ENCODE results near the gene VSTM2L.

VSTM2L gene

GRCh38 chr20:37864298-37864697 is 38.6 kb upstream of the VSTM2L start:
- peak; percentile 15 for DNase-seq (ENCODE audit: low read depth)
- no peak for TF ChIP-seq CTCF (conservative IDR thresholded peaks at IDR 0.05; ENCODE audit: control insufficient read depth, insufficient read depth, low read depth, low read length)
- no peak overlapping the region for H3K4me3 ChIP-seq (ENCODE audit: control insufficient read depth, low read depth, low read length)

DNA sequence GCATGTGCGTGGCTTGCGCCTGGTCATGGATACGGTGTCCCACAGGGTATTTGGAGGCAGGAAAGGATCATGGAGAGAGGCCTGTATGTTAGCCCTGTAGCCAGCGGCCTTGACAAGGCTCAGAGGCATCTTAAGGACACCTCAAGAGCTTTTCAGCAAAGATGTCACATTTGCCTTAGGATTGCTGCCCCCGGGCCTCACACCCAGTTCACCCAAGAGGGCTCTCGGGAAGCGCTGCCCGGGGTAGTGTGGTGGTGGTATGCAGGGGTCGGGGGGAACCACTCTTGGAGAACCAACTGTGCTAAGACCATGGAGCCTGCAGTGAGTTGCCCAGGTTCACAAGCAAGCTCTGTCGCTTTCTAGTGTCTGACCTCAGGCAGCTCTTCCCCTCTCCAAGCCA is 36.9 kb upstream of the VSTM2L start:
- H3K4me3 ChIP-seq (ENCODE audit: control insufficient read depth, low read depth, low read length), result no peak overlapping the region
- no peak for DNase-seq (ENCODE audit: low read depth)

DNA sequence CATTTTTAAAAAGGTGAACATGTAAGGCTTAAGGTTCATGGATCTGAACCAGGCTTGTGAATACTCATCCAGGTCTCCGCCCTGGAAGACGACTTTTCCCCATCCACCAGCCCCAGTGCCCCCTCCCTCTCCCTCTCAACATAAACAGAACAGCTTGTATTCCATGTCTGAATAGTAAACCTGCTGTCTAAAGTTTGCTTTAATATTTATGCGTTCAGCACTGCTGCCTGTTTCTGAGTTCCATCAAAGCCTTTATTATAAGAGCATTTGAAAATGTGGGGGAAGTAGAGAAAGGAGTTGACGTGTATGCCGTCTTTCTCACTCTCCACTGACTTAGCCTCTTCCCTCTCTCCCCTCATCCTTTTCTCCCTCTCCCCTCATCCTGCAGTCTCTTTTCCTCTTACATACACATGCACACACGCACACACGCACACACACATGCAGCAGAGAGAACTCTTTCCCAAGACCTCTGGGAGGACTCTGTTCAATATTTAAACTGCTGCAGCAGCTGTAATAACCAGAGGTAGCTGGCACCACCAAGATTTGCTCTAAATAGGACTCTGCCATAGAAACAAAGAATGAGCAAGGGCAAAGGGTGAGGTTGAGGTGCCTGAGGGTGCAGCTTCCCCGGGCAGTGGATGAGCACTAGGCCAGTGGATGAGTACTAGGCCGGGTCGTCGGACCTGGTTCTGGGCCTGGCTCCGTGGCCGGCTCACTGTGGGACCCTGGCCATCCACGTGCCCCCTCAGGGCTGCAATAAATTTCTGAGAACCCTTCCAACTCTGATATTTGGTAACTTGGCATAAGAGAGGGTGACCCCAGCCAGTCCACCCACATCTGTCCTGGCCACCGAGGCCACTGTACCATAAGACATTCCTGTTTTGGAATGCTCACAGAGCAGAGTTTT is 35.4 kb upstream of the VSTM2L start:
- TF ChIP-seq CTCF (conservative IDR thresholded peaks at IDR 0.05; ENCODE audit: control insufficient read depth, insufficient read depth, low read depth, low read length), result no peak
- DNase-seq (ENCODE audit: low read depth), result no peak
- H3K4me3 ChIP-seq (ENCODE audit: control insufficient read depth, low read depth, low read length), result no peak overlapping the region

More for the DNA sequence above, 36.9 kb upstream of the VSTM2L start:
- TF ChIP-seq CTCF (conservative IDR thresholded peaks at IDR 0.05; ENCODE audit: control insufficient read depth, insufficient read depth, low read depth, low read length), result no peak

- no peak for DNase-seq (ENCODE audit: low read depth)
- no peak for TF ChIP-seq CTCF (conservative IDR thresholded peaks at IDR 0.05; ENCODE audit: control insufficient read depth, insufficient read depth, low read depth, low read length)
- no peak overlapping the region for H3K4me3 ChIP-seq (ENCODE audit: control insufficient read depth, low read depth, low read length)
Measured at GRCh38 chr20:37868851-37869333, 34.0 kb upstream of the VSTM2L start.

GRCh38 chr20:37869334-37869861 is 33.5 kb upstream of the VSTM2L start:
- no peak for DNase-seq (ENCODE audit: low read depth)
- TF ChIP-seq CTCF (conservative IDR thresholded peaks at IDR 0.05; ENCODE audit: control insufficient read depth, insufficient read depth, low read depth, low read length), result no peak
- no peak overlapping the region for H3K4me3 ChIP-seq (ENCODE audit: control insufficient read depth, low read depth, low read length)

DNA sequence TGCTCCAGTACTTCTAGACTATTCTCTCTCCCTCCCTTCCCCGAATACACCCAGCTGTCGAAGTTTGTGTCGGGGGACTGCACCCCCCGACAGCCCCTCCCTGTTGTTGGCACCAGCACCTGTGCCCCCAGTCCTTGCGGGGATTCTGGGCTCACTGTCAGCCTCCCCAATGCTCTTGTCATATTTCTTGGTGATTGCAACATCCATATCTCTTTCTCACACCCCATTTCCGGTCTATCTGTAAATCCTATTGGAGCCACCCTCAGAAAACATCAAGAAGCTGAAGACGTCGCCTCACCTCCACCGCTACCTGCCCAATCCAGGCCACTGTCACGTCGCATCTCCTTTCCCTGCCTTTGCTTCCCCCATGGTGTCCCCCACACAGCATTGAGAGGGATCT is 32.6 kb upstream of the VSTM2L start:
- DNase-seq (ENCODE audit: low read depth), result no peak
- TF ChIP-seq CTCF (conservative IDR thresholded peaks at IDR 0.05; ENCODE audit: control insufficient read depth, insufficient read depth, low read depth, low read length), result no peak
- H3K4me3 ChIP-seq (ENCODE audit: control insufficient read depth, low read depth, low read length), result no peak overlapping the region

Measured in fibroblast of mammary gland (primary cell).